ENCODE measurements around the gene CRACR2A. TPM values are rescaled to one million over a fixed set of nuclear protein-coding genes. Genes with fewer than 3 reads are reported as not detected.

The CRACR2A gene
- total RNA-seq, 2 experiments from 2014 or later = 35.3 to 36.9 TPM

Other genes starting within 250 kb of the CRACR2A start
- gene PARP11, start 120.3 kb upstream of the CRACR2A start, total RNA-seq = 10 to 100 TPM; 40.2 to 40.7 TPM

Data from activated naive CD8-positive, alpha-beta T cell treated with anti-CD3 and anti-CD28 coated beads, Interleukin-2, amount 10 ng/mL, durations not matched to agents 7 days and 5 days (primary cell).